Gastrocnemius medialis (tissue), 4 donors: Measurements from ENCODE around the gene IL20.

Experiments
- POLR2A ChIP-seq, 2 donors: fragments of 450-650 bp; IDR thresholded peaks; one replicate each; pipeline ENCODE4 v1.6.1; 2017; ENCODE audit warnings: antibody characterized with exemption in 2 of 2, mild to moderate bottlenecking in 2 of 2, moderate library complexity in 2 of 2
- TF ChIP-seq, protein P1 (sequence below), 5 experiments: fragments of 450-650 bp in 3 of 5; fragments of 200-600 bp in 2 of 5; sonication (generic) in 2 of 5; IDR thresholded peaks in 4 of 5; conservative IDR thresholded peaks in 1 of 5; 1 replicate in 4 of 5; 2 replicates in 1 of 5; pipeline ENCODE4 v1.5.1; 2016 to 2019; ENCODE audit warnings: antibody characterized with exemption in 5 of 5, mild to moderate bottlenecking in 3 of 5, moderate library complexity in 3 of 5

DNA sequence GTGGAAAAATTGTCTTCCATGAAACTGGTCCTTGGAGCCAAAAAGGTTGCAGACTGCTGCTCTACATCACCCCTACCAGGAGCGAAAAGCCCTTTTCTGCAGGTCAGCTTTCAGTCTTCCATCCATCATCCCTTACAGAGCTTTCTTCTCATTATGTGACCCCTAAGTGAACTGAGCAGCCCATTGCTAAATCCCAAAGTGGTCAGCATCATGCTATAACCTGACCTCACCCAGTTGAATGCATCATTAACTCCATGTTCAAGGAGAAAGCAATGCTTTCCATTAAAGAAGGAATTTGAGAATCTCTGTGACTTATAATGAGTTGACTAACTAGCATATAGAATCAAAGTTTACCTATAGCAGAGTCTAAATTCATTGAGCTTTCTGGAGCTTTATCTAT is 21.4 kb downstream of the IL20 start:
- TF ChIP-seq, protein P1, sequence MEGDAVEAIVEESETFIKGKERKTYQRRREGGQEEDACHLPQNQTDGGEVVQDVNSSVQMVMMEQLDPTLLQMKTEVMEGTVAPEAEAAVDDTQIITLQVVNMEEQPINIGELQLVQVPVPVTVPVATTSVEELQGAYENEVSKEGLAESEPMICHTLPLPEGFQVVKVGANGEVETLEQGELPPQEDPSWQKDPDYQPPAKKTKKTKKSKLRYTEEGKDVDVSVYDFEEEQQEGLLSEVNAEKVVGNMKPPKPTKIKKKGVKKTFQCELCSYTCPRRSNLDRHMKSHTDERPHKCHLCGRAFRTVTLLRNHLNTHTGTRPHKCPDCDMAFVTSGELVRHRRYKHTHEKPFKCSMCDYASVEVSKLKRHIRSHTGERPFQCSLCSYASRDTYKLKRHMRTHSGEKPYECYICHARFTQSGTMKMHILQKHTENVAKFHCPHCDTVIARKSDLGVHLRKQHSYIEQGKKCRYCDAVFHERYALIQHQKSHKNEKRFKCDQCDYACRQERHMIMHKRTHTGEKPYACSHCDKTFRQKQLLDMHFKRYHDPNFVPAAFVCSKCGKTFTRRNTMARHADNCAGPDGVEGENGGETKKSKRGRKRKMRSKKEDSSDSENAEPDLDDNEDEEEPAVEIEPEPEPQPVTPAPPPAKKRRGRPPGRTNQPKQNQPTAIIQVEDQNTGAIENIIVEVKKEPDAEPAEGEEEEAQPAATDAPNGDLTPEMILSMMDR (IDR thresholded peaks at IDR 0.05 in 4 of 5, conservative IDR thresholded peaks at IDR 0.05 in 1 of 5) = no peak
- TF ChIP-seq POLR2A (IDR thresholded peaks at IDR 0.05) = no peak
